C4-2B (cell line): ENCODE measurements around the gene STEAP3.

Source experiments
- CTCF ChIP-seq: fragments of 450-650 bp; conservative IDR thresholded peaks from 2 replicates; pipeline ENCODE4 v1.5.1; 2017; ENCODE audit warnings: mild to moderate bottlenecking
- ZFX ChIP-seq: fragments of 450-650 bp; IDR thresholded peaks from 2 replicates; pipeline ENCODE4 v1.6.1; 2017

DNA sequence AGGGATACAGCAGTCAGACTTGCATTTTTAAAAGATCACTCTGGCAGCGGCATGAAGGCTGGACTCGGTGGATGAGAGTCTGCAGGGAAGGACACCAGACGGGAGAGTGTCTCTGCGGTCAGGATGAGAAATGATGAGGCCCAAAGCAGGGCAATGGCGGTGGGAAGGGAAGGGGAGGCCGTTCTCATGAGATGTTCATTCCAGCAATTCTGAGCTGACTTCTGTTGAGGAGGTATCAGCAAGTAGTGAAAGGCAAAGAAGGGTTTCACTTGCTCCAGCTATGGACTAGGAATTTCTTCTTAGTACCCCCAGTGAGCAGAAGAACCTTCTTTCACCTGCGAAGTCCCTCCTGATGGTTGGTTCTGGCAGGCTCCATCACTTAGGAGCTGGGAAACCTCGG is 63.0 kb downstream of the STEAP3 start:
- TF ChIP-seq ZFX (no peak), CTCF (no peak)
